Measurements from ENCODE around the gene PLB1. TPM values are rescaled to one million over a fixed set of nuclear protein-coding genes. Genes with fewer than 3 reads are reported as not detected.

The PLB1 gene
- polyA plus RNA-seq, 1 donor from 2014 or later: not detected

- H3K4me1 Mint-ChIP-seq: peaks cover 25 to 36% (median 25%) of the 10 kb centered on the region in 3 donors
- no peak overlapping the region for H3K27ac Mint-ChIP-seq
- H3K27me3 Mint-ChIP-seq: no peaks in the 10 kb centered on the region
- no peaks in the 10 kb centered on the region for H3K36me3 Mint-ChIP-seq
- peaks cover 0 to 4% (median 0%) of the 10 kb centered on the region in 3 donors for H3K9me3 Mint-ChIP-seq
- peak overlapping the region in 1 of 4 donors; percentile 60 for H3K4me3 Mint-ChIP-seq
These were observed 130.5 kb downstream of the PLB1 start for GRCh38 chr2:28626376-28626775.

GRCh38 chr2:28626891-28627421 lies 131.1 kb downstream of the PLB1 start:
- no peaks in the 10 kb centered on the region for H3K27me3 Mint-ChIP-seq
- H3K4me1 Mint-ChIP-seq: peaks cover 19 to 30% (median 19%) of the 10 kb centered on the region in 3 donors
- H3K4me3 Mint-ChIP-seq: no peak overlapping the region
- peaks cover 0 to 4% (median 0%) of the 10 kb centered on the region in 3 donors for H3K9me3 Mint-ChIP-seq
- H3K36me3 Mint-ChIP-seq: no peaks in the 10 kb centered on the region
- H3K27ac Mint-ChIP-seq: no peak overlapping the region

- H3K27me3 Mint-ChIP-seq: no peaks in the 10 kb centered on the region
- H3K4me1 Mint-ChIP-seq: peaks cover 14 to 26% (median 14%) of the 10 kb centered on the region in 3 donors
- H3K36me3 Mint-ChIP-seq: no peaks in the 10 kb centered on the region
- peaks cover 0 to 2% (median 0%) of the 10 kb centered on the region in 3 donors for H3K9me3 Mint-ChIP-seq
- H3K4me3 Mint-ChIP-seq: no peak overlapping the region
- no peak overlapping the region for H3K27ac Mint-ChIP-seq
These were observed 132.0 kb downstream of the PLB1 start for GRCh38 chr2:28627722-28628480.

- Mint-ChIP-seq H3K36me3 (no peaks in the 10 kb centered on the region), H3K27ac (no peak overlapping the region), H3K9me3 (no peaks in the 10 kb centered on the region), H3K4me3 (no peak overlapping the region), H3K4me1 (peaks cover 14 to 20% (median 14%) of the 10 kb centered on the region in 3 donors), H3K27me3 (no peaks in the 10 kb centered on the region)
These were observed 132.6 kb downstream of the PLB1 start for GRCh38 chr2:28628506-28628905.

GRCh38 chr2:28628987-28629386 lies 133.1 kb downstream of the PLB1 start:
- H3K9me3 Mint-ChIP-seq: no peaks in the 10 kb centered on the region
- peaks cover 14 to 20% (median 14%) of the 10 kb centered on the region in 3 donors for H3K4me1 Mint-ChIP-seq
- H3K27me3 Mint-ChIP-seq: no peaks in the 10 kb centered on the region
- H3K36me3 Mint-ChIP-seq: no peaks in the 10 kb centered on the region
- H3K4me3 Mint-ChIP-seq: no peak overlapping the region
- no peak overlapping the region for H3K27ac Mint-ChIP-seq

- H3K27ac Mint-ChIP-seq: no peak overlapping the region
- peaks cover 7 to 11% (median 7%) of the 10 kb centered on the region in 3 donors for H3K4me1 Mint-ChIP-seq
- H3K4me3 Mint-ChIP-seq: no peak overlapping the region
- H3K9me3 Mint-ChIP-seq: no peaks in the 10 kb centered on the region
- H3K27me3 Mint-ChIP-seq: no peaks in the 10 kb centered on the region
- no peaks in the 10 kb centered on the region for H3K36me3 Mint-ChIP-seq
These were observed 134.1 kb downstream of the PLB1 start for GRCh38 chr2:28629910-28630309.

GRCh38 chr2:28630341-28630740 lies 134.5 kb downstream of the PLB1 start:
- Mint-ChIP-seq H3K27me3 (no peaks in the 10 kb centered on the region), H3K9me3 (no peaks in the 10 kb centered on the region), H3K36me3 (no peaks in the 10 kb centered on the region), H3K4me3 (no peak overlapping the region), H3K4me1 (peaks cover 3 to 7% (median 4%) of the 10 kb centered on the region in 3 donors), H3K27ac (no peak overlapping the region)

GRCh38 chr2:28631514-28632206 lies 135.8 kb downstream of the PLB1 start:
- H3K9me3 Mint-ChIP-seq: no peaks in the 10 kb centered on the region
- peak overlapping the region in 1 of 3 donors; percentile 39 for H3K27ac Mint-ChIP-seq
- H3K36me3 Mint-ChIP-seq: no peaks in the 10 kb centered on the region
- H3K27me3 Mint-ChIP-seq: peaks cover 2% of the 10 kb centered on the region
- H3K4me3 Mint-ChIP-seq: no peak overlapping the region
- peaks cover 0 to 7% (median 0%) of the 10 kb centered on the region in 3 donors for H3K4me1 Mint-ChIP-seq

GRCh38 chr2:28632791-28633190 lies 136.9 kb downstream of the PLB1 start:
- H3K9me3 Mint-ChIP-seq: no peaks in the 10 kb centered on the region
- H3K27ac Mint-ChIP-seq: no peak overlapping the region

GRCh38 chr2:28633204-28633603 lies 137.3 kb downstream of the PLB1 start:
- Mint-ChIP-seq H3K27me3 (peaks cover 2% of the 10 kb centered on the region), H3K36me3 (peaks cover 2% of the 10 kb centered on the region), H3K4me3 (no peak overlapping the region)

More at GRCh38 chr2:28632791-28633190, 136.9 kb downstream of the PLB1 start:
- H3K4me1 Mint-ChIP-seq: peaks cover 0 to 3% (median 0%) of the 10 kb centered on the region in 3 donors
- H3K27me3 Mint-ChIP-seq: peaks cover 2% of the 10 kb centered on the region
- H3K4me3 Mint-ChIP-seq: no peak overlapping the region
- peaks cover 2% of the 10 kb centered on the region for H3K36me3 Mint-ChIP-seq

GRCh38 chr2:28633746-28634145 lies 137.9 kb downstream of the PLB1 start:
- H3K27ac Mint-ChIP-seq: no peak overlapping the region
- H3K4me1 Mint-ChIP-seq: no peaks in the 10 kb centered on the region
- H3K36me3 Mint-ChIP-seq: peaks cover 2% of the 10 kb centered on the region
- H3K4me3 Mint-ChIP-seq: no peak overlapping the region
- peaks cover 2% of the 10 kb centered on the region for H3K27me3 Mint-ChIP-seq
- H3K9me3 Mint-ChIP-seq: no peaks in the 10 kb centered on the region

More at GRCh38 chr2:28633204-28633603, 137.3 kb downstream of the PLB1 start:
- Mint-ChIP-seq H3K4me1 (no peaks in the 10 kb centered on the region), H3K27ac (no peak overlapping the region), H3K9me3 (no peaks in the 10 kb centered on the region)

- no peak overlapping the region for H3K4me3 Mint-ChIP-seq
- peaks cover 0 to 3% (median 0%) of the 10 kb centered on the region in 3 donors for H3K4me1 Mint-ChIP-seq
- H3K27ac Mint-ChIP-seq: no peak overlapping the region
- H3K36me3 Mint-ChIP-seq: peaks cover 2% of the 10 kb centered on the region
- peaks cover 0 to 2% (median 0%) of the 10 kb centered on the region in 3 donors for H3K9me3 Mint-ChIP-seq
- peaks cover 2% of the 10 kb centered on the region for H3K27me3 Mint-ChIP-seq
These were observed 139.3 kb downstream of the PLB1 start for GRCh38 chr2:28635191-28635611.

- H3K4me3 Mint-ChIP-seq: no peak overlapping the region
- peaks cover 2% of the 10 kb centered on the region for H3K36me3 Mint-ChIP-seq
- peaks cover 2% of the 10 kb centered on the region for H3K27me3 Mint-ChIP-seq
- peaks cover 0 to 3% (median 0%) of the 10 kb centered on the region in 3 donors for H3K4me1 Mint-ChIP-seq
- peaks cover 0 to 2% (median 0%) of the 10 kb centered on the region in 3 donors for H3K9me3 Mint-ChIP-seq
- no peak overlapping the region for H3K27ac Mint-ChIP-seq
These were observed 140.6 kb downstream of the PLB1 start for GRCh38 chr2:28636491-28636890.

GRCh38 chr2:28637066-28638047 lies 141.5 kb downstream of the PLB1 start:
- H3K27me3 Mint-ChIP-seq: peaks cover 2% of the 10 kb centered on the region
- H3K27ac Mint-ChIP-seq: no peak overlapping the region
- peaks cover 0 to 3% (median 0%) of the 10 kb centered on the region in 3 donors for H3K4me1 Mint-ChIP-seq
- H3K9me3 Mint-ChIP-seq: peaks cover 0 to 2% (median 0%) of the 10 kb centered on the region in 3 donors
- peaks cover 2% of the 10 kb centered on the region for H3K36me3 Mint-ChIP-seq
- H3K4me3 Mint-ChIP-seq: no peak overlapping the region
